ENCODE data around the gene RPS27. TPM values are rescaled to one million over a fixed set of nuclear protein-coding genes. Genes with fewer than 3 reads are reported as not detected.
"Not testable (repeated sequence)": the region's sequence is repeated elsewhere in the genome, so short reads cannot be mapped to it uniquely, and the experiment has no call there.

RPS27 gene
- polyA plus RNA-seq, 2 of the 4 experiments (the other 2 are of a cell fraction) = 4,831 to 5,586 TPM

- CTCF ChIA-PET = interaction anchor here (1.3 kb wide), 1 partner anchor 362 kb away, joined by 3 read pairs; no protein-coding TSS in a partner anchor
These were observed 5.1 kb downstream of the RPS27 start for GRCh38 chr1:153995640-153996039.

GRCh38 chr1:153996882-153997281 lies 6.3 kb downstream of the RPS27 start:
- CTCF ChIA-PET; H3K4me2 ChIP-seq; H3K9me3 ChIP-seq; DNase-seq (ENCODE audit: low read depth in 1 of 2, low spot score in 1 of 2); POLR2A ChIA-PET; H3K4me3 ChIP-seq; H3K27ac ChIP-seq; FAIRE-seq: not testable (repeated sequence)
- H3K4me1 ChIP-seq = peaks cover 12% of the 10 kb centered on the region; the same call in 2 of the 3 replicates
- ATAC-seq = peak in 1 of 2 experiments; percentile 47; a peak in 4 of 6 replicates
- peak; percentile 87 for TF ChIP-seq MAFK (IDR thresholded peaks at IDR 0.05; ENCODE audit: partially characterized antibody)
- 87% methylated on average over 10 of the region's 10 CpGs for WGBS (ENCODE audit: missing lambda C conversion rate)

More at GRCh38 chr1:153995640-153996039, 5.1 kb downstream of the RPS27 start:
- H3K27ac ChIP-seq = no peak overlapping the region
- peaks cover 14% of the 10 kb centered on the region; the same call in 2 of the 3 replicates for H3K4me1 ChIP-seq
- POLR2A ChIA-PET = no interaction called here
- TF ChIP-seq PBX3 (IDR thresholded peaks at IDR 0.05) (no peak), JUN (IDR thresholded peaks at IDR 0.05) (peak in 1 of 2 experiments; percentile 34; a peak in 1 of 5 replicates)
- WGBS (ENCODE audit: missing lambda C conversion rate) = 95% methylated on average over 11 of the region's 11 CpGs
- no peak for FAIRE-seq
- H3K4me3 ChIP-seq = no peak overlapping the region
- H3K9me3 ChIP-seq = no peaks in the 10 kb centered on the region
- ATAC-seq = no peak
- no peak for DNase-seq (ENCODE audit: low read depth in 1 of 2, low spot score in 1 of 2)
- no peak overlapping the region for H3K4me2 ChIP-seq

- CTCF ChIA-PET = interaction anchor here (5.6 kb wide), 1 partner anchor 13 kb away, joined by 27 read pairs; the partner anchor contains the start of gene RAB13
- TF ChIP-seq ZC3H11A (IDR thresholded peaks at IDR 0.05) (no peak), REST (IDR thresholded peaks at IDR 0.05) (no peak), JUN (IDR thresholded peaks at IDR 0.05) (no peak), EP300 (IDR thresholded peaks at IDR 0.05) (no peak), HOXB13 (CRISPR knock-in tag; IDR thresholded peaks at IDR 0.05; ENCODE audit: low read depth) (no peak), HOXA7 (CRISPR knock-in tag; IDR thresholded peaks at IDR 0.05) (no peak), RFX5 (IDR thresholded peaks at IDR 0.05) (no peak)
- no peak for FAIRE-seq
- no peak for DNase-seq (ENCODE audit: low read depth in 1 of 2, low spot score in 1 of 2)
- no peak overlapping the region for H3K4me3 ChIP-seq
- no peaks in the 10 kb centered on the region for H3K9me3 ChIP-seq
- POLR2A ChIA-PET = interaction anchor here (2.2 kb wide), 1 partner anchor 10 kb away, joined by 17 read pairs; the partner anchor contains the start of gene RPS27
- no peak overlapping the region for H3K27ac ChIP-seq
- no peaks in the 10 kb centered on the region for H3K4me1 ChIP-seq
- H3K4me2 ChIP-seq = no peak overlapping the region
- WGBS (ENCODE audit: missing lambda C conversion rate) = 72% methylated on average over 4 of the region's 4 CpGs
- 0 out of 6 replicates have a peak, but pooled peaks of 1 of the 2 experiments have one; percentile 25 for ATAC-seq
These were observed 9.9 kb downstream of the RPS27 start for GRCh38 chr1:154000420-154000819.

- no peak overlapping the region for H3K27ac ChIP-seq
- no peaks in the 10 kb centered on the region for H3K9me3 ChIP-seq
- ChIA-PET POLR2A (no interaction called here), CTCF (no interaction called here)
- no peak for TF ChIP-seq PBX3 (IDR thresholded peaks at IDR 0.05)
- no peak for TF ChIP-seq GATA3 (IDR thresholded peaks at IDR 0.05; ENCODE audit: borderline replicate concordance)
- TF ChIP-seq ELK1 (IDR thresholded peaks at IDR 0.05; ENCODE audit: low read depth, low read length) = no peak
- no peak for TF ChIP-seq ZNF302 (CRISPR knock-in tag; IDR thresholded peaks at IDR 0.05)
- ATAC-seq = no peak
- no peaks in the 10 kb centered on the region for H3K4me1 ChIP-seq
- H3K4me3 ChIP-seq = no peak overlapping the region
- 85% methylated on average over 3 of the region's 3 CpGs for WGBS (ENCODE audit: missing lambda C conversion rate)
- no peak overlapping the region for H3K4me2 ChIP-seq
- FAIRE-seq = no peak
- DNase-seq (ENCODE audit: low read depth in 1 of 2, low spot score in 1 of 2) = no peak
These were observed 15.6 kb downstream of the RPS27 start for GRCh38 chr1:154006136-154006535.
